ENCODE data around the gene RREB1.
A peak's percentile ranks its signal among the peaks of the same experiment; 100 is the strongest.
"Not testable (repeated sequence)": the region's sequence is repeated elsewhere in the genome, so short reads cannot be mapped to it uniquely, and the experiment has no call there.

The RREB1 gene

GRCh38 chr6:7249391-7249790, 141.6 kb downstream of the RREB1 start:
- no peak for DNase-seq
- in situ Hi-C loops (cut with MboI; ENCODE audit: low pct_unique_long_range_greater_than_20kb, low sequenced_read_pairs) = no loop called here

GRCh38 chr6:7249946-7250643, 142.3 kb downstream of the RREB1 start:
- in situ Hi-C loops (cut with MboI; ENCODE audit: low pct_unique_long_range_greater_than_20kb, low sequenced_read_pairs) = loop anchor here (25.0 kb wide), 1 partner anchor 362 kb away; no protein-coding TSS in a partner anchor
- no peak for DNase-seq

GRCh38 chr6:7250812-7251211, 143.1 kb downstream of the RREB1 start:
- DNase-seq = no peak
- in situ Hi-C loops (cut with MboI; ENCODE audit: low pct_unique_long_range_greater_than_20kb, low sequenced_read_pairs) = loop anchor here (25.0 kb wide), 1 partner anchor 361 kb away; no protein-coding TSS in a partner anchor

- in situ Hi-C loops (cut with MboI; ENCODE audit: low pct_unique_long_range_greater_than_20kb, low sequenced_read_pairs) = loop anchor here (25.0 kb wide), 1 partner anchor 361 kb away; no protein-coding TSS in a partner anchor
- no peak for DNase-seq
These were observed 144.0 kb downstream of the RREB1 start for GRCh38 chr6:7251646-7252260.

- DNase-seq = no peak
- in situ Hi-C loops (cut with MboI; ENCODE audit: low pct_unique_long_range_greater_than_20kb, low sequenced_read_pairs) = loop anchor here (25.0 kb wide), 1 partner anchor 360 kb away; no protein-coding TSS in a partner anchor
These were observed 144.6 kb downstream of the RREB1 start for GRCh38 chr6:7252390-7252789.

- in situ Hi-C loops (cut with MboI; ENCODE audit: low pct_unique_long_range_greater_than_20kb, low sequenced_read_pairs) = loop anchor here (25.0 kb wide), 1 partner anchor 357 kb away; no protein-coding TSS in a partner anchor
- DNase-seq = peak; percentile 82
These were observed 147.4 kb downstream of the RREB1 start for GRCh38 chr6:7254980-7255835.

GRCh38 chr6:7255918-7256317, 148.2 kb downstream of the RREB1 start:
- in situ Hi-C loops (cut with MboI; ENCODE audit: low pct_unique_long_range_greater_than_20kb, low sequenced_read_pairs) = loop anchor here (25.0 kb wide), 1 partner anchor 356 kb away; no protein-coding TSS in a partner anchor
- no peak for DNase-seq

GRCh38 chr6:7256785-7257184, 149.0 kb downstream of the RREB1 start:
- in situ Hi-C loops (cut with MboI; ENCODE audit: low pct_unique_long_range_greater_than_20kb, low sequenced_read_pairs) = loop anchor here (25.0 kb wide), 1 partner anchor 356 kb away; no protein-coding TSS in a partner anchor
- no peak for DNase-seq

GRCh38 chr6:7257521-7258230, 149.9 kb downstream of the RREB1 start:
- in situ Hi-C loops (cut with MboI; ENCODE audit: low pct_unique_long_range_greater_than_20kb, low sequenced_read_pairs) = loop anchor here (25.0 kb wide), 1 partner anchor 355 kb away; no protein-coding TSS in a partner anchor
- no peak for DNase-seq

- in situ Hi-C loops (cut with MboI; ENCODE audit: low pct_unique_long_range_greater_than_20kb, low sequenced_read_pairs) = loop anchor here (25.0 kb wide), 1 partner anchor 354 kb away; no protein-coding TSS in a partner anchor
- DNase-seq = no peak
These were observed 150.5 kb downstream of the RREB1 start for GRCh38 chr6:7258231-7258763.

- in situ Hi-C loops (cut with MboI; ENCODE audit: low pct_unique_long_range_greater_than_20kb, low sequenced_read_pairs) = loop anchor here (25.0 kb wide), 1 partner anchor 352 kb away; no protein-coding TSS in a partner anchor
- no peak for DNase-seq
These were observed 152.7 kb downstream of the RREB1 start for GRCh38 chr6:7260291-7261031.

GRCh38 chr6:7261032-7261841, 153.5 kb downstream of the RREB1 start:
- DNase-seq = peak; percentile 98
- in situ Hi-C loops (cut with MboI; ENCODE audit: low pct_unique_long_range_greater_than_20kb, low sequenced_read_pairs) = loop anchor here (25.0 kb wide), 1 partner anchor 351 kb away; no protein-coding TSS in a partner anchor

- DNase-seq = no peak
- in situ Hi-C loops (cut with MboI; ENCODE audit: low pct_unique_long_range_greater_than_20kb, low sequenced_read_pairs) = loop anchor here (25.0 kb wide), 1 partner anchor 350 kb away; no protein-coding TSS in a partner anchor
These were observed 154.2 kb downstream of the RREB1 start for GRCh38 chr6:7261852-7262461.

- DNase-seq = peak; percentile 45
- in situ Hi-C loops (cut with MboI; ENCODE audit: low pct_unique_long_range_greater_than_20kb, low sequenced_read_pairs) = loop anchor here (25.0 kb wide), 1 partner anchor 349 kb away; no protein-coding TSS in a partner anchor
These were observed 155.2 kb downstream of the RREB1 start for GRCh38 chr6:7262746-7263518.

GRCh38 chr6:7263519-7263805, 155.7 kb downstream of the RREB1 start:
- not testable (repeated sequence) for DNase-seq
- in situ Hi-C loops (cut with MboI; ENCODE audit: low pct_unique_long_range_greater_than_20kb, low sequenced_read_pairs) = loop anchor here (25.0 kb wide), 1 partner anchor 349 kb away; no protein-coding TSS in a partner anchor

GRCh38 chr6:7264041-7264440, 156.3 kb downstream of the RREB1 start:
- in situ Hi-C loops (cut with MboI; ENCODE audit: low pct_unique_long_range_greater_than_20kb, low sequenced_read_pairs) = loop anchor here (25.0 kb wide), 1 partner anchor 348 kb away; no protein-coding TSS in a partner anchor
- no peak for DNase-seq
